ENCODE measurements around the gene CRYL1. TPM values are rescaled to one million over a fixed set of nuclear protein-coding genes. Genes with fewer than 3 reads are reported as not detected.

CRYL1 gene
- total RNA-seq, 2 donors from 2014 or later, result 14.5 to 32.2 TPM

- Histone ChIP-seq H3K27me3 (no peaks in the 10 kb centered on the region), H3K4me1 (no peaks in the 10 kb centered on the region), H3K4me3 (no peak overlapping the region), H3K36me3 (replicated peaks in 1 of 2; ENCODE audit: insufficient read depth in 1 of 2, low read depth in 2 of 2) (no peaks in the 10 kb centered on the region), H3K9me3 (no peaks in the 10 kb centered on the region), H3K27ac (no peak overlapping the region)
- DNase-seq, result no peak
- WGBS, 2 donors, result 72 to 89% methylated on average over 19 to 23 of the region's 26 CpGs
- TF ChIP-seq, protein P1, sequence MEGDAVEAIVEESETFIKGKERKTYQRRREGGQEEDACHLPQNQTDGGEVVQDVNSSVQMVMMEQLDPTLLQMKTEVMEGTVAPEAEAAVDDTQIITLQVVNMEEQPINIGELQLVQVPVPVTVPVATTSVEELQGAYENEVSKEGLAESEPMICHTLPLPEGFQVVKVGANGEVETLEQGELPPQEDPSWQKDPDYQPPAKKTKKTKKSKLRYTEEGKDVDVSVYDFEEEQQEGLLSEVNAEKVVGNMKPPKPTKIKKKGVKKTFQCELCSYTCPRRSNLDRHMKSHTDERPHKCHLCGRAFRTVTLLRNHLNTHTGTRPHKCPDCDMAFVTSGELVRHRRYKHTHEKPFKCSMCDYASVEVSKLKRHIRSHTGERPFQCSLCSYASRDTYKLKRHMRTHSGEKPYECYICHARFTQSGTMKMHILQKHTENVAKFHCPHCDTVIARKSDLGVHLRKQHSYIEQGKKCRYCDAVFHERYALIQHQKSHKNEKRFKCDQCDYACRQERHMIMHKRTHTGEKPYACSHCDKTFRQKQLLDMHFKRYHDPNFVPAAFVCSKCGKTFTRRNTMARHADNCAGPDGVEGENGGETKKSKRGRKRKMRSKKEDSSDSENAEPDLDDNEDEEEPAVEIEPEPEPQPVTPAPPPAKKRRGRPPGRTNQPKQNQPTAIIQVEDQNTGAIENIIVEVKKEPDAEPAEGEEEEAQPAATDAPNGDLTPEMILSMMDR (IDR thresholded peaks at IDR 0.05), result no peak
- no peak for TF ChIP-seq POLR2A (IDR thresholded peaks at IDR 0.05)
- no peak for ATAC-seq
- intact Hi-C loops (cut with DNase I), result no loop called here
Observed at GRCh38 chr13:20390526-20391175, 135.0 kb downstream of the CRYL1 start.

GRCh38 chr13:20389696-20390525, 135.7 kb downstream of the CRYL1 start:
- H3K27me3 ChIP-seq, result no peaks in the 10 kb centered on the region
- intact Hi-C loops (cut with DNase I), result no loop called here
- ATAC-seq (no peak), DNase-seq (no peak)
- no peaks in the 10 kb centered on the region for H3K9me3 ChIP-seq
- no peaks in the 10 kb centered on the region for H3K4me1 ChIP-seq
- no peak overlapping the region for H3K4me3 ChIP-seq
- no peak for TF ChIP-seq POLR2A (IDR thresholded peaks at IDR 0.05)
- TF ChIP-seq, protein P1 (IDR thresholded peaks at IDR 0.05), result no peak
- 73 to 82% methylated on average over 13 of the region's 13 CpGs for WGBS, 2 donors
- H3K27ac ChIP-seq, result no peak overlapping the region
- H3K36me3 ChIP-seq (replicated peaks in 1 of 2; ENCODE audit: insufficient read depth in 1 of 2, low read depth in 2 of 2), result no peaks in the 10 kb centered on the region

GRCh38 chr13:20388184-20388583, 137.5 kb downstream of the CRYL1 start:
- Histone ChIP-seq H3K4me1 (no peaks in the 10 kb centered on the region), H3K9me3 (no peaks in the 10 kb centered on the region), H3K4me3 (no peak overlapping the region), H3K27ac (no peak overlapping the region), H3K36me3 (replicated peaks in 1 of 2; ENCODE audit: insufficient read depth in 1 of 2, low read depth in 2 of 2) (no peaks in the 10 kb centered on the region), H3K27me3 (no peaks in the 10 kb centered on the region)
- 86 to 92% methylated on average over 2 of the region's 2 CpGs for WGBS, 2 donors
- no peak for TF ChIP-seq POLR2A (IDR thresholded peaks at IDR 0.05)
- DNase-seq (no peak), ATAC-seq (no peak)
- intact Hi-C loops (cut with DNase I), result no loop called here

GRCh38 chr13:20387441-20387971, 138.2 kb downstream of the CRYL1 start:
- ATAC-seq (no peak), DNase-seq (no peak)
- Histone ChIP-seq H3K4me3 (no peak overlapping the region), H3K36me3 (replicated peaks in 1 of 2; ENCODE audit: insufficient read depth in 1 of 2, low read depth in 2 of 2) (no peaks in the 10 kb centered on the region), H3K9me3 (no peaks in the 10 kb centered on the region), H3K27ac (no peak overlapping the region), H3K27me3 (no peaks in the 10 kb centered on the region), H3K4me1 (no peaks in the 10 kb centered on the region)
- intact Hi-C loops (cut with DNase I), result no loop called here
- WGBS, 2 donors, result 70 to 72% methylated on average over 8 of the region's 8 CpGs
- no peak for TF ChIP-seq POLR2A (IDR thresholded peaks at IDR 0.05)
- TF ChIP-seq, protein P1 (IDR thresholded peaks at IDR 0.05), result no peak

GRCh38 chr13:20387006-20387405, 138.7 kb downstream of the CRYL1 start:
- no peak overlapping the region for H3K27ac ChIP-seq
- no peaks in the 10 kb centered on the region for H3K27me3 ChIP-seq
- ATAC-seq, result no peak
- WGBS, 2 donors, result 87 to 93% methylated on average over 5 of the region's 5 CpGs
- H3K4me1 ChIP-seq, result no peaks in the 10 kb centered on the region
- TF ChIP-seq POLR2A (IDR thresholded peaks at IDR 0.05), result no peak
- TF ChIP-seq, protein P1 (IDR thresholded peaks at IDR 0.05), result no peak
- no peaks in the 10 kb centered on the region for H3K36me3 ChIP-seq (replicated peaks in 1 of 2; ENCODE audit: insufficient read depth in 1 of 2, low read depth in 2 of 2)
- H3K9me3 ChIP-seq, result no peaks in the 10 kb centered on the region
- intact Hi-C loops (cut with DNase I), result no loop called here
- no peak for DNase-seq
- H3K4me3 ChIP-seq, result no peak overlapping the region
